Measurements from ENCODE around the gene CAMSAP1.

CAMSAP1 gene

DNA sequence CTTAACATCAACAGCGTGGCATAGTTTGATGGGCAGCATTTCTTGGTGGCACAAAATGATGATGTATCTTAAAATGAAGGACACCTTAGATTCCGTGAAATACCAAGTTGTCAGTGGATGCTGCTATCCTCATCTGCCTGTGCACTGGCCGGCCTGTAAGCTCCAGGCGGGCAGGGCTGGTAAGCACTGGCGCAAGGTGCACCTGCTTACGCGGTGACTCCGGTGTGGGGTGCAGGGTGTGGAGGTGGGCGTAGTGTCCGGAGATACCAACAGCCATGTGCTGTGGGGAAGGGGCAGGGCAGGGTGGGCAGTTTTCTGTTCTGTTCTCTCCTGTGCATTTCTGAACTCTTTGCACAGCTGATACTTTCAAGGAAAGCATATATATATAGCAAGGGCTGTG lies 103.9 kb downstream of the CAMSAP1 start:
- no peak for DNase-seq (ENCODE audit: low read depth)
- TF ChIP-seq, protein P1, sequence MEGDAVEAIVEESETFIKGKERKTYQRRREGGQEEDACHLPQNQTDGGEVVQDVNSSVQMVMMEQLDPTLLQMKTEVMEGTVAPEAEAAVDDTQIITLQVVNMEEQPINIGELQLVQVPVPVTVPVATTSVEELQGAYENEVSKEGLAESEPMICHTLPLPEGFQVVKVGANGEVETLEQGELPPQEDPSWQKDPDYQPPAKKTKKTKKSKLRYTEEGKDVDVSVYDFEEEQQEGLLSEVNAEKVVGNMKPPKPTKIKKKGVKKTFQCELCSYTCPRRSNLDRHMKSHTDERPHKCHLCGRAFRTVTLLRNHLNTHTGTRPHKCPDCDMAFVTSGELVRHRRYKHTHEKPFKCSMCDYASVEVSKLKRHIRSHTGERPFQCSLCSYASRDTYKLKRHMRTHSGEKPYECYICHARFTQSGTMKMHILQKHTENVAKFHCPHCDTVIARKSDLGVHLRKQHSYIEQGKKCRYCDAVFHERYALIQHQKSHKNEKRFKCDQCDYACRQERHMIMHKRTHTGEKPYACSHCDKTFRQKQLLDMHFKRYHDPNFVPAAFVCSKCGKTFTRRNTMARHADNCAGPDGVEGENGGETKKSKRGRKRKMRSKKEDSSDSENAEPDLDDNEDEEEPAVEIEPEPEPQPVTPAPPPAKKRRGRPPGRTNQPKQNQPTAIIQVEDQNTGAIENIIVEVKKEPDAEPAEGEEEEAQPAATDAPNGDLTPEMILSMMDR (conservative IDR thresholded peaks at IDR 0.05; ENCODE audit: control insufficient read depth, insufficient read depth, low read depth, low read length) = no peak

DNA sequence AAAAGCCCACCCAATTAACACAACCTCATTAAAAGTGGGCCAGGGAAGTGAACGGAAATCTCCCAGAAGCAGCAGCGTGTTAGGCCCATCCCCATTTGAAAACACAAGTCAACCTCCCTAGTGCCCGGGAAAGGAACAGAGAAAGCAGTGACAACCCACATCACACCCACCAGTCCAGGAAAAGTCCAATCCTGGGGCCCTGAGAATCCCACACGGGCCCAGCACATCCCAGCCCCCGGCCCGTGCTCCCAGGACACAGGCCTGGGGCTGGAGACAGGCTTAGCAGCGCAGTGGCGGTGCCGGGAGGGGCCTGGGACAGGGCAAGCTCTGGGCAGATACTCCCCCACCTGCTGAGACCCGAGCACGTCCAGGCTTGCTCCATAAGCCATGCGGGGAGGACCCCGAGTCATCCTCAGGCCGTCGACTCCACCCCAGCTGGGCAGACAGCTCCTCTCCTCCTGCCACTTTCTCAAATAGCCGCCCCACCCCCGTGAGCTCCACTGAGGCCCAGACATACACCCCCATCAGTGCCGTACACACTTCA lies 104.4 kb downstream of the CAMSAP1 start:
- no peak for DNase-seq (ENCODE audit: low read depth)
- TF ChIP-seq, protein P1 (conservative IDR thresholded peaks at IDR 0.05; ENCODE audit: control insufficient read depth, insufficient read depth, low read depth, low read length) = no peak
- H3K4me3 ChIP-seq (ENCODE audit: control insufficient read depth, low read depth, low read length) = no peak overlapping the region

More for the DNA sequence above, 103.9 kb downstream of the CAMSAP1 start:
- no peak overlapping the region for H3K4me3 ChIP-seq (ENCODE audit: control insufficient read depth, low read depth, low read length)

DNA sequence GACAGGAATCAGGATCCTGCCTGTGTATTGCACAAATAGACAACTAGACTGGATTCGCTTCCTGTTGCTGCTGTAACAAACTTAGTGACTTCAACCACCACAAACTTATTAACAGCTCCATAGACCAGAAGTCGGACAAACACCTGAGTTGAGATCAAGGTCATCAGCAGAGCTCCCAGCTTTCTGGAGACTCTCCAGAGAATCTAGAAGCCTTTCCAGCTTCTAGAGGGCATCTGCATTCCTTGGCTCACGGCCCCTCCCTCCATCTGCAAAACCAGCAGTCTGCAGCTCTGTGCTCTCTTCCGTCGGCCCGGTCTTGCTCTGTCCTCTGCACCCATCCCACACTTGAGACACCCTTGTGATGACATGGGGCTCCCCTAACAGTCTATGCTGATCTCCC lies 106.3 kb downstream of the CAMSAP1 start:
- no peak overlapping the region for H3K4me3 ChIP-seq (ENCODE audit: control insufficient read depth, low read depth, low read length)
- DNase-seq (ENCODE audit: low read depth) = no peak
- TF ChIP-seq, protein P1 (conservative IDR thresholded peaks at IDR 0.05; ENCODE audit: control insufficient read depth, insufficient read depth, low read depth, low read length) = no peak

DNA sequence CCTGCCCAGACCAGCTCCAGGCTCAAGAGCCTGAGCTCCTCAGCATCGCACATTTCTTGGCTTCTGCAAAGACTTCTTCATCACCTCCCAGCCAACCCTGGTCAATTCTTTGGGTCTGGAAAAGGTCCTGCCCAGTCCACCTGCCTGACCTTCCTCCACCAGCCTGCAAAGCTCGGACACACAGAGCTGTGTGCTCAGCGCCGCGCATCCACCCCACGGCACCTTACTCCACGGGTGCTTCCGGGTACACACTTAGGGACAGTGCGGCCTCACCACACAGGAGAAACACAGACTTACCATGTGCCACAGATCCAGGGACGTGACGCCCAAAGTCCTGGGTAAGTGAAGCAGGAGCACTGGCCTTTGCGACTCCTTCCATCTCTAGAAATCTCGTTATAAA lies 108.1 kb downstream of the CAMSAP1 start:
- H3K4me3 ChIP-seq (ENCODE audit: control insufficient read depth, low read depth, low read length) = no peak overlapping the region
- DNase-seq (ENCODE audit: low read depth) = no peak
- TF ChIP-seq, protein P1 (conservative IDR thresholded peaks at IDR 0.05; ENCODE audit: control insufficient read depth, insufficient read depth, low read depth, low read length) = no peak

DNA sequence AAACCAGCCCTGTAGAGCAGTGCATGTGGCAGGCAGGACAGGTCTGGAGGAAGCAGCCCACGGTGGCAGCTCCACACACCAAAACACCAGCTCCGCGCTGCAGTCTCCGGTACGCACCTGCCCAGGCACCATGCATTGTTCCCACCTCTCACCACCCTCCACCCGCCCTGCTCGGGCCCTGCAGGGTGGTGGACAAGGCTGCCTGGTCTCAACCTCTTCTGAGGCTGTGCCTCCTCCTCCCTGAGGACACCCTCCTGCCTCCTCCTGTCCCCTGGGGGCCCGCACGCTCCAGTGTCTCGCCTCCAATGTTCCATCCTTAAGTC lies 109.1 kb downstream of the CAMSAP1 start:
- H3K4me3 ChIP-seq (ENCODE audit: control insufficient read depth, low read depth, low read length) = no peak overlapping the region
- TF ChIP-seq, protein P1 (conservative IDR thresholded peaks at IDR 0.05; ENCODE audit: control insufficient read depth, insufficient read depth, low read depth, low read length) = no peak
- no peak for DNase-seq (ENCODE audit: low read depth)

DNA sequence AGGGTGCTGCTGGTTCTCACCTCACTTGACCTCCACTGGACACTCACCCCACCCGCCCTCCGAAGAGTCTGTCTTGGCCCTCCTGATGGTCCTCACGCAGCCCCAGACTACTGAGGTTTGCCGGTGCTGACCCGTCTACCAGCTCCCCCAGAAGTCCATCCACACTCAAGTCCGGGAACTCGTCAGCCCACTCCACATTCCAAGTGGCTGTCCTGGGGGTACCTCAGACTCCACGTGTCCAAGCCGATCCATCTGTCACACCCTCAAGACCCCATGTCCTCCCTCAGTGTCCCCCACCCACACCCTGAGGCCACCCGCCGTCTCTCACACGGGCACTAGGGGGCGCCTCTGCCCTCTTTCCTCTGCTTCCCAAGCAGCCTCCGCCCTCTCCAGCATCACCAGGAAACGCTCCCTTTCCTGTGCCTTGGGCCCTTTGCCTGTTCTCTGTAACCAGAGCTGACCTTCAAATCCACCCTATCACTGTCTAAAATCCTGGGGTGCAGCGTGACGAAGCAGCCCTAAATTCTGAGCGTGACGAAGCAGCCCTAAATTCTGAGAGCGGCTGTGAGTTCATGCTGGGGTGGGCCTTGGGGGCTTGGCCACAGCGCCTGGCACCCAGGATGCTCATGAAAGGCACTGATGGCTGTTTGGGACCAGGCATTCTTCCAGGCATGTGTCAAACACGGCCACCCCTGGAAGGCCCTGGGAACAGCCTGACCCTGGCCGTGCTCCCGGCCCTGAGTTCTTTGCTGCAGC lies 109.7 kb downstream of the CAMSAP1 start:
- DNase-seq (ENCODE audit: low read depth) = peak; percentile 32
- TF ChIP-seq, protein P1 (conservative IDR thresholded peaks at IDR 0.05; ENCODE audit: control insufficient read depth, insufficient read depth, low read depth, low read length) = peak; percentile 51
- no peak overlapping the region for H3K4me3 ChIP-seq (ENCODE audit: control insufficient read depth, low read depth, low read length)

Measured in fibroblast of mammary gland (primary cell).